HK-2 (cell line): ENCODE measurements around the gene MOGAT1.
A peak's percentile ranks its signal among the peaks of the same experiment; 100 is the strongest.
"Not testable (repeated sequence)": the region's sequence is repeated elsewhere in the genome, so short reads cannot be mapped to it uniquely, and the experiment has no call there.

Experiments
- DNase-seq: peaks from one replicate; pipeline ENCODE4 v3.0.0-alpha.2; 2018; ENCODE audit not compliant: unreplicated experiment

MOGAT1 gene

DNA sequence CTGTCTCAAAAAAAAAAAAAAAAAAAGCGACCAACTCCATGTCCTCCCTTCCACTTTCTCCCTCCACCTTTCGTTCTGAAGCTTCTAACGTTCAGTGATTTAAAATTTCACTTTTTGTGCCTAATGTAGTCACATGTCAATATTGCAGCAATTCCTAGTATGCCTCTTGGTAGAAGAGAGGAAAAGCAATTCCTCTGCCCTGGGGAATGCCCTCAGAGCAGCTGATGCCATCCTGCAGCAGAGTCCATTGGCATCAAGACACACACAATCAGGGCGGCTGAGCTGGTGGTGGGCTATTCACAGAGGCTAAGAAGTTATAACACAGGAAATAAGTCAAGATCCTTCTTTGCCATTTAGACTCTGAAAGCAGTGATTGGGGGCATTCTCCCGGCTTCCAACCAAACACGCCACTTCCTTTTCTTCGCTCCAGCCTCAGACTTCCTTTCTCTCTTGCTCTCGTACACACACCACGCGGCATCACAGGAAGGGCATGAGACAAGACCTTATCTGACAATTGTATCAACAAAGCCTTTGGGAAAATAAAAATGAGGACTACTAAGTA lies 71.9 kb downstream of the MOGAT1 start:
- no peak for DNase-seq

DNA sequence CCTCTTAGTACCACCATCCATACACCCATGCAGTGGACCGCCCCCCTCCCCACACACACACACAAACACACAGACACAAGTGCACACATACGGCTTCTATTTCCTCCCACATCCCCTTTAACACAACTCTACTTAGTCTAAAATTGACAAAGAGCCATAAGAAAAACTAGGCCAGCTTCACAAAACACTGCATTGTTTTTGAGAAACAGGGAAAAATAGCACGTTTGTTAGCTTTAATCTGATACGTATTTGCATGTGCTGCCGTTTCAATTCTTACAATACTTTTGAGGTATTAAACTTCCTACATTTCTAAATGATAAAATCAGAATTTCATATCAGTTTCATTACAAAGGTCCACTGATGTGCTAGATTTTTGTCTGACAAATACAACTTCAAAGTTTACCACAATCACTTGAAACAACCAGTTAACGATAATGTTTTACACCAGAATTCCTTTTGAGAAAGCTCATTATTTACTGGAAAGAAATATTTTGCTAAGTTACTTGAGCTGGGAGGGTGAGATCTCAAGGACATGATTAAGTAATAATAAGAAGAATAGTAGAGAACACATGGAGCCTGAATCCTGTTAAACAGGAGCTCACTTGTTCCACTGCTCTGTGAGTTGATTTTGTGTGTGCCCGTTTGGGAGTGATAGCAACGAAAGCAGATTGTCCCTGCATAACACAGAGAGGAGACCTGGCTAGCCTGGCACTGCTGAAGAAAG lies 74.5 kb downstream of the MOGAT1 start:
- no peak for DNase-seq

- no peak for DNase-seq
Observed at GRCh38 chr2:222747526-222748160, 76.2 kb downstream of the MOGAT1 start.

GRCh38 chr2:222750533-222750932 lies 79.1 kb downstream of the MOGAT1 start:
- DNase-seq = no peak

DNA sequence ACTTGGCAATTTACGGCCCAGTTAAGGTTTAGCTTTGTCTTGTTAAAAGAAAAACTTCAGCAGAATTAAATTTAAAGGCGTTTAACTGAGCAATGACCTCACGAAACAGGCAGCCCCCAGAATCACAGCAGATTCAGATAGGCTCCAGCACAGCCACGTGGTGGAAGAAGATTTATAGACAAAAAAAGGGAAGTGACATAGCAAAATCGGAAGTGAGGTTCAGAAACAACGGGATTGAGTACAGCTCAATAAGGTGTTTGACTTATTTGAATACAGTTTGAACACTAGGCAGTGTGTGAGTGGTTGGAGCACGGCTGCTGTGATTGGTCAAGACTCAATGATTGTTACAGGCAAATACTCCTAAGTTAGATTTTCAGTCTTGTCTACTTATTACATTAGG lies 79.8 kb downstream of the MOGAT1 start:
- DNase-seq = no peak

DNA sequence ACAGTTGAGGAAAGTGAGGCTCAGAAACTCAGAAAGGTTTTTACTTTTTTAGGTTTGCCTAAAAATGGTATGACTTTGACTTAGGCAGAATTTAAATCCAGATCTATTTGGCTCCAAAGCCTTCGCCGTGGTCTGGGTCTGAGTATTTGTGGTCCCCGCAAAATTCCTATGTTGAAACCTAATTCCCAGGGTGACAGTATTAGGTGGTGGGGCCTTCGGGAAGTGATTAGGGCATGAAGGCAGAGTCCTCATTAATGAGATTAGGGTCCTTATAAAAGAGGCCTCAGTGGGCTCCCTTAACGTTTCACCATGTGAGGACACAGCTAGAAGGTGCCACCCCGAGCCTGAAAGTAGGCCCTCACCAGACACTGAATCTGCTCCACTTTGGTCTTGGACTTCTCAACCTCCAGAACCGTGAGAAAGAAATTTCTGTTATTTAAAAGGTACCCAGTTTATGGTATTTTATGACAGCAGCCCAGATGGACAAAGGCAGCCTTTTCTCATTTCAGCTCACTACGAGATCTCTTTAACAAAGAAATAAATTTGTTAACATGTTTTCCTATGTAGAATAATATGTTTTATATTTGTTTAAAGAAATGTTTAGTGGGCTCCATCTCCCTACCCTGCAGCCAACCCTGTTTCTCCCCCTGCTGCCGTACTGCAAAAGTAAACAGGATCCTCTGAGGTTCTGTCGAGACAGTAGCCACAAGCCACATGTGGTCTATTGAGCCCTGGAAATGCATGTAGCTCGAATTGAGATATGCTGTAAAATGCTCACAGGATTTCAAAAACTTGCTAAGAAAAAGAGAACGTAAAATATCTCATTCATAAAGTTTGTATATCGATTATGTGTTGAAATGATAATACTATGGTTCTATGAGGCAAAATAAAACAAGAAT lies 80.6 kb downstream of the MOGAT1 start:
- DNase-seq = no peak

- no peak for DNase-seq
Observed at GRCh38 chr2:222752746-222753145, 81.3 kb downstream of the MOGAT1 start.

GRCh38 chr2:222753251-222753824 lies 81.9 kb downstream of the MOGAT1 start:
- DNase-seq = no peak

GRCh38 chr2:222754324-222754930 lies 83.0 kb downstream of the MOGAT1 start:
- no peak for DNase-seq

GRCh38 chr2:222755593-222755992 lies 84.1 kb downstream of the MOGAT1 start:
- DNase-seq = not testable (repeated sequence)

- DNase-seq = no peak
Observed at GRCh38 chr2:222756362-222756831, 84.9 kb downstream of the MOGAT1 start.

- DNase-seq = peak; percentile 14
Observed at GRCh38 chr2:222756951-222757650, 85.6 kb downstream of the MOGAT1 start.
